Measurements from ENCODE around the gene EML6. TPM values are rescaled to one million over a fixed set of nuclear protein-coding genes. Genes with fewer than 3 reads are reported as not detected.

The EML6 gene
- total and polyA plus RNA-seq, 2 experiments from 2014 or later = 2.7 to 6.2 TPM

DNA sequence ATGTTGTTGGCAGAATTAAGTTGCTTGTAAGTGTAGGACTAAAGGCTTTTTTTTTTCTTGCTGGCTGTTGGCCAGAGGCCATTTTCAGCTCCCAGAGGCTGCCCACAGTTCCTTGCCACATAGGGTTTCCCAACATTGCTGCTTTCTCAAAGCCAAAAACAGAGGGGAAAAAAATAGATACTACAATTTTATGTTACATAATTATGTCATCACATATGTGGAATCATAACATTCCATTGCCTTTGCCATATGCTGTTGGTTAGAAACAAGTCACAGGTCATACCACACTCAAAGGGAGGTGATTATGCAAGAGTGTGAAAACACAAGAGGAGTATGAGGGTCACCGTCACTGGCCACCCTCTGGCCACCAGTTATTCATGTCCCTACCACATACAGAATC is 172.3 kb downstream of the EML6 start (continued):
- no peak for TF ChIP-seq STAT1 (IDR thresholded peaks at IDR 0.05; ENCODE audit: unreplicated experiment)

GRCh38 chr2:54897420-54898310 is 174.2 kb downstream of the EML6 start:
- ATAC-seq = no peak
- no peak overlapping the region for H3K4me3 ChIP-seq
- no peak overlapping the region for H3K27ac Mint-ChIP-seq
- no peak overlapping the region for H3K4me2 ChIP-seq
- no peak overlapping the region for H3K27ac ChIP-seq (ENCODE audit: low read depth)
- no peaks in the 10 kb centered on the region for H3K4me1 ChIP-seq (ENCODE audit: insufficient read depth)
- DNase-seq (ENCODE audit: low spot score) = no peak
- no peaks in the 10 kb centered on the region for H3K4me1 Mint-ChIP-seq
- H3K79me2 ChIP-seq (replicated peaks; ENCODE audit: insufficient read depth) = no peaks in the 10 kb centered on the region
- no peaks in the 10 kb centered on the region for H3K27me3 ChIP-seq (ENCODE audit: insufficient read depth)
- no peaks in the 10 kb centered on the region for H3F3A ChIP-seq (replicated peaks; ENCODE audit: low read depth)
- no peaks in the 10 kb centered on the region for H3K27me3 Mint-ChIP-seq (ENCODE audit: insufficient read depth, low read depth, poor library complexity)
- H3K36me3 ChIP-seq (ENCODE audit: insufficient read depth) = no peaks in the 10 kb centered on the region
- no peaks in the 10 kb centered on the region for H3K36me3 Mint-ChIP-seq (ENCODE audit: low read depth)
- H2AFZ ChIP-seq = no peak overlapping the region; the same call in 1 of the 2 replicates
- H3K4me3 Mint-ChIP-seq = no peak overlapping the region
- H4K20me1 ChIP-seq (replicated peaks; ENCODE audit: insufficient read depth) = no peaks in the 10 kb centered on the region
- no peaks in the 10 kb centered on the region; the same call in 2 of the 3 replicates for H3K9me3 Mint-ChIP-seq
- no peaks in the 10 kb centered on the region for H3K9me2 ChIP-seq (ENCODE audit: insufficient read depth)
- TF ChIP-seq ZNF114 (CRISPR knock-in tag; IDR thresholded peaks at IDR 0.05) = no peak
- TF ChIP-seq STAT1 (IDR thresholded peaks at IDR 0.05; ENCODE audit: unreplicated experiment) = no peak
- TF ChIP-seq ZNF331 (CRISPR knock-in tag; IDR thresholded peaks at IDR 0.05; ENCODE audit: low read depth) = no peak
- TF ChIP-seq, protein P1, sequence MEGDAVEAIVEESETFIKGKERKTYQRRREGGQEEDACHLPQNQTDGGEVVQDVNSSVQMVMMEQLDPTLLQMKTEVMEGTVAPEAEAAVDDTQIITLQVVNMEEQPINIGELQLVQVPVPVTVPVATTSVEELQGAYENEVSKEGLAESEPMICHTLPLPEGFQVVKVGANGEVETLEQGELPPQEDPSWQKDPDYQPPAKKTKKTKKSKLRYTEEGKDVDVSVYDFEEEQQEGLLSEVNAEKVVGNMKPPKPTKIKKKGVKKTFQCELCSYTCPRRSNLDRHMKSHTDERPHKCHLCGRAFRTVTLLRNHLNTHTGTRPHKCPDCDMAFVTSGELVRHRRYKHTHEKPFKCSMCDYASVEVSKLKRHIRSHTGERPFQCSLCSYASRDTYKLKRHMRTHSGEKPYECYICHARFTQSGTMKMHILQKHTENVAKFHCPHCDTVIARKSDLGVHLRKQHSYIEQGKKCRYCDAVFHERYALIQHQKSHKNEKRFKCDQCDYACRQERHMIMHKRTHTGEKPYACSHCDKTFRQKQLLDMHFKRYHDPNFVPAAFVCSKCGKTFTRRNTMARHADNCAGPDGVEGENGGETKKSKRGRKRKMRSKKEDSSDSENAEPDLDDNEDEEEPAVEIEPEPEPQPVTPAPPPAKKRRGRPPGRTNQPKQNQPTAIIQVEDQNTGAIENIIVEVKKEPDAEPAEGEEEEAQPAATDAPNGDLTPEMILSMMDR (conservative IDR thresholded peaks at IDR 0.05; ENCODE audit: low read depth in 2 of 2) = no peak
- no peak for TF ChIP-seq POLR2AphosphoS5 (IDR thresholded peaks at IDR 0.05; ENCODE audit: low read depth)
- no peak for TF ChIP-seq CREB1 (CRISPR knock-in tag; IDR thresholded peaks at IDR 0.05; ENCODE audit: low read depth)
- TF ChIP-seq JUNB (IDR thresholded peaks at IDR 0.05; ENCODE audit: unreplicated experiment) = no peak
- TF ChIP-seq EZH2phosphoT487 (IDR thresholded peaks at IDR 0.05; ENCODE audit: unreplicated experiment) = no peak
- TF ChIP-seq, protein P2, sequence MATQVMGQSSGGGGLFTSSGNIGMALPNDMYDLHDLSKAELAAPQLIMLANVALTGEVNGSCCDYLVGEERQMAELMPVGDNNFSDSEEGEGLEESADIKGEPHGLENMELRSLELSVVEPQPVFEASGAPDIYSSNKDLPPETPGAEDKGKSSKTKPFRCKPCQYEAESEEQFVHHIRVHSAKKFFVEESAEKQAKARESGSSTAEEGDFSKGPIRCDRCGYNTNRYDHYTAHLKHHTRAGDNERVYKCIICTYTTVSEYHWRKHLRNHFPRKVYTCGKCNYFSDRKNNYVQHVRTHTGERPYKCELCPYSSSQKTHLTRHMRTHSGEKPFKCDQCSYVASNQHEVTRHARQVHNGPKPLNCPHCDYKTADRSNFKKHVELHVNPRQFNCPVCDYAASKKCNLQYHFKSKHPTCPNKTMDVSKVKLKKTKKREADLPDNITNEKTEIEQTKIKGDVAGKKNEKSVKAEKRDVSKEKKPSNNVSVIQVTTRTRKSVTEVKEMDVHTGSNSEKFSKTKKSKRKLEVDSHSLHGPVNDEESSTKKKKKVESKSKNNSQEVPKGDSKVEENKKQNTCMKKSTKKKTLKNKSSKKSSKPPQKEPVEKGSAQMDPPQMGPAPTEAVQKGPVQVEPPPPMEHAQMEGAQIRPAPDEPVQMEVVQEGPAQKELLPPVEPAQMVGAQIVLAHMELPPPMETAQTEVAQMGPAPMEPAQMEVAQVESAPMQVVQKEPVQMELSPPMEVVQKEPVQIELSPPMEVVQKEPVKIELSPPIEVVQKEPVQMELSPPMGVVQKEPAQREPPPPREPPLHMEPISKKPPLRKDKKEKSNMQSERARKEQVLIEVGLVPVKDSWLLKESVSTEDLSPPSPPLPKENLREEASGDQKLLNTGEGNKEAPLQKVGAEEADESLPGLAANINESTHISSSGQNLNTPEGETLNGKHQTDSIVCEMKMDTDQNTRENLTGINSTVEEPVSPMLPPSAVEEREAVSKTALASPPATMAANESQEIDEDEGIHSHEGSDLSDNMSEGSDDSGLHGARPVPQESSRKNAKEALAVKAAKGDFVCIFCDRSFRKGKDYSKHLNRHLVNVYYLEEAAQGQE (IDR thresholded peaks at IDR 0.05; ENCODE audit: unreplicated experiment) = no peak
- no peak for TF ChIP-seq EZH2 (IDR thresholded peaks at IDR 0.05; ENCODE audit: low read depth, unreplicated experiment)
- no peak for TF ChIP-seq NANOG (IDR thresholded peaks at IDR 0.05; ENCODE audit: borderline replicate concordance)
- TF ChIP-seq ETS1 (IDR thresholded peaks at IDR 0.05) = no peak

Measured in GM23338 (cell line).